Measurements from ENCODE around the gene ABLIM3.

GRCh38 chr5:149299451-149300054 lies 158.3 kb downstream of the ABLIM3 start:
- TF ChIP-seq POLR2A (IDR thresholded peaks at IDR 0.05) (no peak), CTCF (IDR thresholded peaks at IDR 0.05) (no peak)
